HepG2 (cell line): ENCODE data around the gene PDE9A. TPM values are rescaled to one million over a fixed set of nuclear protein-coding genes. Genes with fewer than 3 reads are reported as not detected.
A peak's percentile ranks its signal among the peaks of the same experiment; 100 is the strongest.

Experiments
- HMGA1 ChIP-seq: sonication (generic); formaldehyde crosslinking; conservative IDR thresholded peaks from 2 replicates; pipeline ENCODE4 v1.4.0; 2020; ENCODE audit warnings: missing genetic modification reagents
- IKZF4 ChIP-seq: sonication (generic); formaldehyde crosslinking; IDR thresholded peaks from 2 replicates; pipeline ENCODE4 v1.5.1; 2020; ENCODE audit warnings: borderline replicate concordance, mild to moderate bottlenecking, low read depth, missing genetic modification reagents; ENCODE audit errors: not compliant biosample characterization
- ONECUT2 ChIP-seq: sonication (generic); formaldehyde crosslinking; IDR thresholded peaks from 2 replicates; pipeline ENCODE4 v1.4.0; 2020; ENCODE audit warnings: missing genetic modification reagents
- PAXIP1 ChIP-seq: sonication (generic); formaldehyde crosslinking; conservative IDR thresholded peaks from 2 replicates; pipeline ENCODE4 v1.4.0; 2020; ENCODE audit warnings: mild to moderate bottlenecking, missing genetic modification reagents, moderate library complexity
- SIN3A ChIP-seq: IDR thresholded peaks from 2 replicates; pipeline ENCODE4 v1.6.1; 2011; ENCODE audit warnings: low read depth, mild to moderate bottlenecking, control low read depth, low read length, borderline replicate concordance
- SKI ChIP-seq: fragments of 450-650 bp; IDR thresholded peaks from one replicate; pipeline ENCODE4 v1.6.1; 2018; ENCODE audit warnings: mild to moderate bottlenecking; ENCODE audit not compliant: partially characterized antibody
- XRCC5 ChIP-seq: fragments of 200-400 bp; formaldehyde crosslinking; optimal IDR thresholded peaks from 2 replicates; pipeline ENCODE3; 2017; ENCODE audit warnings: mild to moderate bottlenecking, low read length
- ZNF136 ChIP-seq: sonication (generic); formaldehyde crosslinking; IDR thresholded peaks from 2 replicates; pipeline ENCODE4 v1.8.1; 2022; ENCODE audit warnings: low read depth, mild to moderate bottlenecking, moderate library complexity, missing genetic modification reagents
- ZNF501 ChIP-seq: sonication (generic); formaldehyde crosslinking; IDR thresholded peaks from 2 replicates; pipeline ENCODE4 v1.5.1; 2020; ENCODE audit warnings: mild to moderate bottlenecking, moderate library complexity, missing genetic modification reagents
- ZNF788 ChIP-seq: sonication (generic); formaldehyde crosslinking; IDR thresholded peaks from 2 replicates; pipeline ENCODE4 v1.5.0; 2020; ENCODE audit warnings: mild to moderate bottlenecking, missing genetic modification reagents, borderline replicate concordance
- polyA plus RNA-seq, 8 experiments: library from polyadenylated mRNA; depleted of rRNA in 3 of 8; stranded (reverse) in 7 of 8; unstranded in 1 of 8; fragments of >200 nt; fragmentation: Illumina TruSeq in 4 of 8; extraction: Trizol in 4 of 8; gene quantifications; 2 replicates each; pipeline versions ENCODE4 v1.2.1 to v1.2.3, GENCODE V29; 2011 to 2016; ENCODE audit warnings: low read depth in 4 of 8, missing spikeins in 1 of 8, mixed read lengths in 1 of 8; ENCODE audit not compliant: insufficient read depth in 1 of 8
- total RNA-seq, 5 experiments: library from RNA; depleted of rRNA; stranded (reverse); fragments of >200 nt; fragmentation: Illumina TruSeq; extraction: Trizol; gene quantifications; 2 replicates each; pipeline ENCODE4 v1.2.3, GENCODE V29; 2016; ENCODE audit warnings: low read depth in 1 of 5
- TF ChIP-seq, protein P1 (sequence below): sonication (generic); formaldehyde crosslinking; IDR thresholded peaks from 2 replicates; pipeline ENCODE4 v1.8.1; 2022; ENCODE audit warnings: mild to moderate bottlenecking, missing genetic modification reagents
- TF ChIP-seq, protein P2 (sequence below): sonication (generic); formaldehyde crosslinking; conservative IDR thresholded peaks from 2 replicates; pipeline ENCODE4 v1.8.0; 2022; ENCODE audit warnings: low read depth, missing genetic modification reagents
- TF ChIP-seq, protein P3 (sequence below): sonication (generic); formaldehyde crosslinking; IDR thresholded peaks from 2 replicates; pipeline ENCODE4 v1.5.0; 2020; ENCODE audit warnings: missing genetic modification reagents
- TF ChIP-seq, protein P4 (sequence below): sonication (generic); formaldehyde crosslinking; IDR thresholded peaks from 2 replicates; pipeline ENCODE4 v1.5.0; 2020; ENCODE audit warnings: mild to moderate bottlenecking, missing genetic modification reagents

Gene PDE9A
- total and polyA plus RNA-seq, 2 of the 13 experiments (the other 11 are each of a cell fraction or from before 2014, with no cell fraction given): 4.6 to 19.7 TPM

- TF ChIP-seq, protein P1, sequence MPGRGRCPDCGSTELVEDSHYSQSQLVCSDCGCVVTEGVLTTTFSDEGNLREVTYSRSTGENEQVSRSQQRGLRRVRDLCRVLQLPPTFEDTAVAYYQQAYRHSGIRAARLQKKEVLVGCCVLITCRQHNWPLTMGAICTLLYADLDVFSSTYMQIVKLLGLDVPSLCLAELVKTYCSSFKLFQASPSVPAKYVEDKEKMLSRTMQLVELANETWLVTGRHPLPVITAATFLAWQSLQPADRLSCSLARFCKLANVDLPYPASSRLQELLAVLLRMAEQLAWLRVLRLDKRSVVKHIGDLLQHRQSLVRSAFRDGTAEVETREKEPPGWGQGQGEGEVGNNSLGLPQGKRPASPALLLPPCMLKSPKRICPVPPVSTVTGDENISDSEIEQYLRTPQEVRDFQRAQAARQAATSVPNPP (CRISPR knock-in tag): no peak
- TF ChIP-seq HMGA1 (CRISPR knock-in tag) (no peak), ZNF136 (CRISPR knock-in tag) (no peak), ZNF501 (CRISPR knock-in tag) (no peak), XRCC5 (no peak), ZNF788 (no peak), IKZF4 (CRISPR knock-in tag) (no peak), PAXIP1 (peak; percentile 88), SKI (peak; percentile 45), ONECUT2 (CRISPR knock-in tag) (no peak), SIN3A (no peak)
- TF ChIP-seq, protein P2, sequence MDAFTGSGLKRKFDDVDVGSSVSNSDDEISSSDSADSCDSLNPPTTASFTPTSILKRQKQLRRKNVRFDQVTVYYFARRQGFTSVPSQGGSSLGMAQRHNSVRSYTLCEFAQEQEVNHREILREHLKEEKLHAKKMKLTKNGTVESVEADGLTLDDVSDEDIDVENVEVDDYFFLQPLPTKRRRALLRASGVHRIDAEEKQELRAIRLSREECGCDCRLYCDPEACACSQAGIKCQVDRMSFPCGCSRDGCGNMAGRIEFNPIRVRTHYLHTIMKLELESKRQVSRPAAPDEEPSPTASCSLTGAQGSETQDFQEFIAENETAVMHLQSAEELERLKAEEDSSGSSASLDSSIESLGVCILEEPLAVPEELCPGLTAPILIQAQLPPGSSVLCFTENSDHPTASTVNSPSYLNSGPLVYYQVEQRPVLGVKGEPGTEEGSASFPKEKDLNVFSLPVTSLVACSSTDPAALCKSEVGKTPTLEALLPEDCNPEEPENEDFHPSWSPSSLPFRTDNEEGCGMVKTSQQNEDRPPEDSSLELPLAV (CRISPR knock-in tag): no peak
- TF ChIP-seq, protein P3, sequence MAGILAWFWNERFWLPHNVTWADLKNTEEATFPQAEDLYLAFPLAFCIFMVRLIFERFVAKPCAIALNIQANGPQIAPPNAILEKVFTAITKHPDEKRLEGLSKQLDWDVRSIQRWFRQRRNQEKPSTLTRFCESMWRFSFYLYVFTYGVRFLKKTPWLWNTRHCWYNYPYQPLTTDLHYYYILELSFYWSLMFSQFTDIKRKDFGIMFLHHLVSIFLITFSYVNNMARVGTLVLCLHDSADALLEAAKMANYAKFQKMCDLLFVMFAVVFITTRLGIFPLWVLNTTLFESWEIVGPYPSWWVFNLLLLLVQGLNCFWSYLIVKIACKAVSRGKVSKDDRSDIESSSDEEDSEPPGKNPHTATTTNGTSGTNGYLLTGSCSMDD (CRISPR knock-in tag): no peak
- TF ChIP-seq, protein P4, sequence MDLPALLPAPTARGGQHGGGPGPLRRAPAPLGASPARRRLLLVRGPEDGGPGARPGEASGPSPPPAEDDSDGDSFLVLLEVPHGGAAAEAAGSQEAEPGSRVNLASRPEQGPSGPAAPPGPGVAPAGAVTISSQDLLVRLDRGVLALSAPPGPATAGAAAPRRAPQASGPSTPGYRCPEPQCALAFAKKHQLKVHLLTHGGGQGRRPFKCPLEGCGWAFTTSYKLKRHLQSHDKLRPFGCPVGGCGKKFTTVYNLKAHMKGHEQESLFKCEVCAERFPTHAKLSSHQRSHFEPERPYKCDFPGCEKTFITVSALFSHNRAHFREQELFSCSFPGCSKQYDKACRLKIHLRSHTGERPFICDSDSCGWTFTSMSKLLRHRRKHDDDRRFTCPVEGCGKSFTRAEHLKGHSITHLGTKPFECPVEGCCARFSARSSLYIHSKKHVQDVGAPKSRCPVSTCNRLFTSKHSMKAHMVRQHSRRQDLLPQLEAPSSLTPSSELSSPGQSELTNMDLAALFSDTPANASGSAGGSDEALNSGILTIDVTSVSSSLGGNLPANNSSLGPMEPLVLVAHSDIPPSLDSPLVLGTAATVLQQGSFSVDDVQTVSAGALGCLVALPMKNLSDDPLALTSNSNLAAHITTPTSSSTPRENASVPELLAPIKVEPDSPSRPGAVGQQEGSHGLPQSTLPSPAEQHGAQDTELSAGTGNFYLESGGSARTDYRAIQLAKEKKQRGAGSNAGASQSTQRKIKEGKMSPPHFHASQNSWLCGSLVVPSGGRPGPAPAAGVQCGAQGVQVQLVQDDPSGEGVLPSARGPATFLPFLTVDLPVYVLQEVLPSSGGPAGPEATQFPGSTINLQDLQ (CRISPR knock-in tag): no peak
Observed at GRCh38 chr21:42724226-42724920, 71.0 kb downstream of the PDE9A start (continued).
